ENCODE measurements around the gene SHROOM1. TPM values are rescaled to one million over a fixed set of nuclear protein-coding genes. Genes with fewer than 3 reads are reported as not detected.

The SHROOM1 gene
- total and polyA plus RNA-seq, 9 of the 15 experiments (the other 6 are each of a cell fraction or from before 2014, with no cell fraction given) = 0.44 to 26.5 (median 11.9) TPM

- TF ChIP-seq MTA1 (IDR thresholded peaks at IDR 0.05; ENCODE audit: borderline replicate concordance) = no peak
- TF ChIP-seq ZEB2 (IDR thresholded peaks at IDR 0.05) = no peak
- TF ChIP-seq ZNF408 (CRISPR knock-in tag; IDR thresholded peaks at IDR 0.05; ENCODE audit: low read depth) = no peak
- TF ChIP-seq CBFA2T3 (IDR thresholded peaks at IDR 0.05) = 0 out of 2 replicates have a peak, but pooled peaks have one; percentile 36
- no peak for TF ChIP-seq EWSR1 (IDR thresholded peaks at IDR 0.05; ENCODE audit: borderline replicate concordance, low read depth, partially characterized antibody)
- no peak for TF ChIP-seq ZNF347 (CRISPR knock-in tag; IDR thresholded peaks at IDR 0.05; ENCODE audit: low read depth)
- TF ChIP-seq ZBTB26 (CRISPR knock-in tag; IDR thresholded peaks at IDR 0.05) = no peak
- TF ChIP-seq ZFX (CRISPR knock-in tag; IDR thresholded peaks at IDR 0.05) = peak; percentile 46
- no peak for TF ChIP-seq ZNF57 (CRISPR knock-in tag; IDR thresholded peaks at IDR 0.05)
- TF ChIP-seq ZNF280A (IDR thresholded peaks at IDR 0.05; ENCODE audit: low read depth, partially characterized antibody) = no peak
- TF ChIP-seq KDM5B (IDR thresholded peaks at IDR 0.05; ENCODE audit: insufficient replicate concordance, low read depth, low read length) = no peak
Measured at GRCh38 chr5:132873119-132873929, 42.9 kb upstream of the SHROOM1 start, which contains the start of gene LEAP2 (continued).

All from K562 (cell line).